ENCODE results near the gene XYLT1. TPM values are rescaled to one million over a fixed set of nuclear protein-coding genes. Genes with fewer than 3 reads are reported as not detected.

XYLT1 gene
- total and polyA plus RNA-seq, 9 of the 15 experiments (the other 6 are each of a cell fraction or from before 2014, with no cell fraction given): 0.03 to 0.09 (median 0.08) TPM; not detected in 6

DNA sequence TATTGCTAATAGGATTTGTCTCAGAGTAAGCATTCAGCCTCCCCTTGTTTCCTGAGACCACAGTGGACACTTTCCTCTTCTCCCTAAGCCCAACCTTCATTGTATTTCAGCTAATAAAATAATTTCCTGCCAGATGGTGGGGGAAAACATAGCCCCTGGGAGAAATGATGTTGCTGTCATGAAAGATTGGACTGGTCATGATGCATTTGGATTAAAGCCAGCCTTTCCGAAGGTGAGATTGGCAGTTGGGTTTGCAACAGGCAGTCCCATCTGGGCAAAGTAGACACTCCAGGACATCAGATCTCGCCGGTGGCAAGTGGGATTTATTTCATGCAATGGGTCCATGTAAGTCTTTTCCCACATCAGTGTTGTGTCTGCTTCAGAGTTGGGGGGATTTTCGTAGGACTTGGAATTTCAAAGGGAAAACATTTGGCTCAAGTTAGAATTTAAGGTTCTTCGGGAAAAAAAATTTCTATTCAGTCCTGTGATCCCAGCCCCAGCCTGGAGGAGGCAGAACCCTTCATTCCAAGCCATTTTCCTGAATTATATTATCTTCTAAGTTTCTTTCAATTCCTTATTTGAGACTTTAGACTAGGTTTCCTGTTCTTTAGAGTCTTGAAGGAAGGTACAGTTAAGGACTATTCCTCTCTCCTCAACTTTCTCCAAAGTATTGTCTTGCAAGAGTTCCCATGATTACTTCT lies 391.7 kb downstream of the XYLT1 start:
- DNase-seq (ENCODE audit: extremely low read depth in 1 of 4, low spot score in 3 of 4): no peak
- H3K79me2 ChIP-seq (ENCODE audit: control insufficient read depth, insufficient read depth, low read length): no peaks in the 10 kb centered on the region; the same call in 2 of the 3 replicates
- H3K36me3 ChIP-seq (ENCODE audit: control insufficient read depth, insufficient read depth, low read length): no peaks in the 10 kb centered on the region
- ChIA-PET POLR2A (no interaction called here), CTCF (ENCODE audit: low intra/inter-chr PET ratio) (no interaction called here)
- H3K9me1 ChIP-seq (ENCODE audit: control insufficient read depth, insufficient read depth, low read length): no peaks in the 10 kb centered on the region
- no peak for ATAC-seq
- no peak overlapping the region for H3K27ac ChIP-seq (ENCODE audit: extremely low read depth, low read depth, low read length)
- H3K4me3 ChIP-seq: no peak overlapping the region
- H2AFZ ChIP-seq (ENCODE audit: low read depth, low read length): no peak overlapping the region
- no peak overlapping the region for H3K4me2 ChIP-seq (ENCODE audit: insufficient read depth, low read length)
- TF ChIP-seq CBX2 (IDR thresholded peaks at IDR 0.05; ENCODE audit: insufficient read depth, low read length, poor library complexity, severe bottlenecking): no peak
- TF ChIP-seq NUFIP1 (IDR thresholded peaks at IDR 0.05; ENCODE audit: partially characterized antibody): no peak
- TF ChIP-seq LARP7 (IDR thresholded peaks at IDR 0.05): no peak
- TF ChIP-seq, protein P1, sequence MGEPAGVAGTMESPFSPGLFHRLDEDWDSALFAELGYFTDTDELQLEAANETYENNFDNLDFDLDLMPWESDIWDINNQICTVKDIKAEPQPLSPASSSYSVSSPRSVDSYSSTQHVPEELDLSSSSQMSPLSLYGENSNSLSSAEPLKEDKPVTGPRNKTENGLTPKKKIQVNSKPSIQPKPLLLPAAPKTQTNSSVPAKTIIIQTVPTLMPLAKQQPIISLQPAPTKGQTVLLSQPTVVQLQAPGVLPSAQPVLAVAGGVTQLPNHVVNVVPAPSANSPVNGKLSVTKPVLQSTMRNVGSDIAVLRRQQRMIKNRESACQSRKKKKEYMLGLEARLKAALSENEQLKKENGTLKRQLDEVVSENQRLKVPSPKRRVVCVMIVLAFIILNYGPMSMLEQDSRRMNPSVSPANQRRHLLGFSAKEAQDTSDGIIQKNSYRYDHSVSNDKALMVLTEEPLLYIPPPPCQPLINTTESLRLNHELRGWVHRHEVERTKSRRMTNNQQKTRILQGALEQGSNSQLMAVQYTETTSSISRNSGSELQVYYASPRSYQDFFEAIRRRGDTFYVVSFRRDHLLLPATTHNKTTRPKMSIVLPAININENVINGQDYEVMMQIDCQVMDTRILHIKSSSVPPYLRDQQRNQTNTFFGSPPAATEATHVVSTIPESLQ (CRISPR knock-in tag; IDR thresholded peaks at IDR 0.05): no peak
- TF ChIP-seq, protein P2, sequence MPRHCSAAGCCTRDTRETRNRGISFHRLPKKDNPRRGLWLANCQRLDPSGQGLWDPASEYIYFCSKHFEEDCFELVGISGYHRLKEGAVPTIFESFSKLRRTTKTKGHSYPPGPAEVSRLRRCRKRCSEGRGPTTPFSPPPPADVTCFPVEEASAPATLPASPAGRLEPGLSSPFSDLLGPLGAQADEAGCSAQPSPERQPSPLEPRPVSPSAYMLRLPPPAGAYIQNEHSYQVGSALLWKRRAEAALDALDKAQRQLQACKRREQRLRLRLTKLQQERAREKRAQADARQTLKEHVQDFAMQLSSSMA (CRISPR knock-in tag; IDR thresholded peaks at IDR 0.05): no peak
- no peak for TF ChIP-seq FOXK2 (conservative IDR thresholded peaks at IDR 0.05 in 1 of 2, IDR thresholded peaks at IDR 0.05 in 1 of 2; ENCODE audit: low read depth in 2 of 2)
- no peak for TF ChIP-seq FOXJ2 (tag; IDR thresholded peaks at IDR 0.05)
- TF ChIP-seq ZNF253 (CRISPR knock-in tag; conservative IDR thresholded peaks at IDR 0.05): no peak
- TF ChIP-seq HNRNPH1 (optimal IDR thresholded peaks at IDR 0.05; ENCODE audit: low read depth, low read length): no peak
- TF ChIP-seq, protein P3, sequence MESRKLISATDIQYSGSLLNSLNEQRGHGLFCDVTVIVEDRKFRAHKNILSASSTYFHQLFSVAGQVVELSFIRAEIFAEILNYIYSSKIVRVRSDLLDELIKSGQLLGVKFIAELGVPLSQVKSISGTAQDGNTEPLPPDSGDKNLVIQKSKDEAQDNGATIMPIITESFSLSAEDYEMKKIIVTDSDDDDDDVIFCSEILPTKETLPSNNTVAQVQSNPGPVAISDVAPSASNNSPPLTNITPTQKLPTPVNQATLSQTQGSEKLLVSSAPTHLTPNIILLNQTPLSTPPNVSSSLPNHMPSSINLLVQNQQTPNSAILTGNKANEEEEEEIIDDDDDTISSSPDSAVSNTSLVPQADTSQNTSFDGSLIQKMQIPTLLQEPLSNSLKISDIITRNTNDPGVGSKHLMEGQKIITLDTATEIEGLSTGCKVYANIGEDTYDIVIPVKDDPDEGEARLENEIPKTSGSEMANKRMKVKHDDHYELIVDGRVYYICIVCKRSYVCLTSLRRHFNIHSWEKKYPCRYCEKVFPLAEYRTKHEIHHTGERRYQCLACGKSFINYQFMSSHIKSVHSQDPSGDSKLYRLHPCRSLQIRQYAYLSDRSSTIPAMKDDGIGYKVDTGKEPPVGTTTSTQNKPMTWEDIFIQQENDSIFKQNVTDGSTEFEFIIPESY (CRISPR knock-in tag; IDR thresholded peaks at IDR 0.05): no peak
- TF ChIP-seq, protein P4, sequence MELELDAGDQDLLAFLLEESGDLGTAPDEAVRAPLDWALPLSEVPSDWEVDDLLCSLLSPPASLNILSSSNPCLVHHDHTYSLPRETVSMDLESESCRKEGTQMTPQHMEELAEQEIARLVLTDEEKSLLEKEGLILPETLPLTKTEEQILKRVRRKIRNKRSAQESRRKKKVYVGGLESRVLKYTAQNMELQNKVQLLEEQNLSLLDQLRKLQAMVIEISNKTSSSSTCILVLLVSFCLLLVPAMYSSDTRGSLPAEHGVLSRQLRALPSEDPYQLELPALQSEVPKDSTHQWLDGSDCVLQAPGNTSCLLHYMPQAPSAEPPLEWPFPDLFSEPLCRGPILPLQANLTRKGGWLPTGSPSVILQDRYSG (tag; conservative IDR thresholded peaks at IDR 0.05; ENCODE audit: low read depth): no peak
- TF ChIP-seq, protein P5, sequence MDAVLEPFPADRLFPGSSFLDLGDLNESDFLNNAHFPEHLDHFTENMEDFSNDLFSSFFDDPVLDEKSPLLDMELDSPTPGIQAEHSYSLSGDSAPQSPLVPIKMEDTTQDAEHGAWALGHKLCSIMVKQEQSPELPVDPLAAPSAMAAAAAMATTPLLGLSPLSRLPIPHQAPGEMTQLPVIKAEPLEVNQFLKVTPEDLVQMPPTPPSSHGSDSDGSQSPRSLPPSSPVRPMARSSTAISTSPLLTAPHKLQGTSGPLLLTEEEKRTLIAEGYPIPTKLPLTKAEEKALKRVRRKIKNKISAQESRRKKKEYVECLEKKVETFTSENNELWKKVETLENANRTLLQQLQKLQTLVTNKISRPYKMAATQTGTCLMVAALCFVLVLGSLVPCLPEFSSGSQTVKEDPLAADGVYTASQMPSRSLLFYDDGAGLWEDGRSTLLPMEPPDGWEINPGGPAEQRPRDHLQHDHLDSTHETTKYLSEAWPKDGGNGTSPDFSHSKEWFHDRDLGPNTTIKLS (IDR thresholded peaks at IDR 0.05; ENCODE audit: borderline replicate concordance, low read depth): no peak
- no peak for TF ChIP-seq ZSCAN32 (CRISPR knock-in tag; IDR thresholded peaks at IDR 0.05)
- in situ Hi-C loops (cut with MboI): no loop called here
- H3K9ac ChIP-seq (ENCODE audit: insufficient read depth in 1 of 2, low read depth in 2 of 2, low read length in 2 of 2): no peak overlapping the region
- no peaks in the 10 kb centered on the region for H3K9me3 ChIP-seq (replicated peaks; ENCODE audit: control insufficient read depth, insufficient read depth, low read depth, low read length)
- 47% methylated on average over 5 of the region's 5 CpGs for WGBS (ENCODE audit: insufficient coverage, low coverage, missing lambda C conversion rate)
- no peaks in the 10 kb centered on the region for H3K27me3 ChIP-seq (ENCODE audit: control insufficient read depth in 2 of 2, insufficient read depth in 2 of 2, low read length in 2 of 2)
- intact Hi-C loops (cut with micrococcal nuclease): no loop called here
- FAIRE-seq: no peak
- no TSS peak for BruUV-seq (replicated peaks)
- H4K20me1 ChIP-seq (replicated peaks; ENCODE audit: control insufficient read depth, insufficient read depth, low read length): peaks cover 24% of the 10 kb centered on the region; the same call in 1 of the 2 replicates
- H3K4me1 ChIP-seq (replicated peaks in 1 of 2; ENCODE audit: control insufficient read depth in 2 of 2, insufficient read depth in 2 of 2, low read length in 2 of 2): peaks cover 0 to 22% of the 10 kb centered on the region in 2 experiments; a peak in 2 of 5 replicates

Data from K562 (cell line).